GM12874 (cell line): Measurements from ENCODE around the gene CFAP126.

Source experiments
- CTCF ChIP-seq: IDR thresholded peaks from 2 replicates; pipeline ENCODE4 v1.5.1; 2011; ENCODE audit warnings: low read depth, mild to moderate bottlenecking, control low read depth, low read length, moderate library complexity; ENCODE audit not compliant: insufficient read depth

Gene CFAP126

GRCh38 chr1:161381707-161382106 lies 14.0 kb upstream of the CFAP126 start:
- no peak for TF ChIP-seq CTCF

GRCh38 chr1:161379071-161379470 lies 11.4 kb upstream of the CFAP126 start:
- no peak for TF ChIP-seq CTCF

GRCh38 chr1:161378014-161378413 lies 10.3 kb upstream of the CFAP126 start:
- no peak for TF ChIP-seq CTCF

- TF ChIP-seq CTCF, result no peak
Observed at GRCh38 chr1:161374373-161374772, 6.7 kb upstream of the CFAP126 start.

- no peak for TF ChIP-seq CTCF
Observed at GRCh38 chr1:161373442-161373841, 5.8 kb upstream of the CFAP126 start.

- no peak for TF ChIP-seq CTCF
Observed at GRCh38 chr1:161365207-161365606, 2.5 kb downstream of the CFAP126 start.

- no peak for TF ChIP-seq CTCF
Observed at GRCh38 chr1:161364332-161364731, 3.3 kb downstream of the CFAP126 start.

- TF ChIP-seq CTCF, result no peak
Observed at GRCh38 chr1:161359291-161359690, 8.4 kb downstream of the CFAP126 start.
